Karpas-422 (cell line): ENCODE measurements around the gene UBE2Q2. TPM values are rescaled to one million over a fixed set of nuclear protein-coding genes. Genes with fewer than 3 reads are reported as not detected.

ENCODE experiments used
- DNase-seq: peaks from one replicate; pipeline ENCODE4 v3.0.0-alpha.2; 2015
- H2AFZ ChIP-seq: fragments of 200-600 bp; sonication (generic); 2 replicates; pipeline ENCODE4 v1.6.1; 2014; ENCODE audit warnings: antibody characterized with exemption, low read length, mixed read lengths
- H3K27ac ChIP-seq: fragments of 200-600 bp; sonication (generic); 2 replicates; pipeline ENCODE4 v1.5.1; 2014; ENCODE audit warnings: mild to moderate bottlenecking, low read length, moderate library complexity
- H3K27me3 ChIP-seq: fragments of 200-600 bp; sonication (generic); 2 replicates; pipeline ENCODE4 v1.6.1; 2014; ENCODE audit warnings: low read length, mixed read lengths
- H3K36me3 ChIP-seq: fragments of 200-600 bp; sonication (generic); 2 replicates; pipeline ENCODE4 v1.6.1; 2014; ENCODE audit warnings: low read length, mixed read lengths; ENCODE audit not compliant: insufficient read depth
- H3K4me1 ChIP-seq: fragments of 200-600 bp; sonication (generic); 2 replicates; pipeline ENCODE4 v1.6.1; 2014; ENCODE audit warnings: mild to moderate bottlenecking, low read length, mixed read lengths
- H3K4me2 ChIP-seq: fragments of 200-600 bp; sonication (generic); 2 replicates; pipeline ENCODE4 v1.6.1; 2014; ENCODE audit warnings: low read length, low read depth, mild to moderate bottlenecking; ENCODE audit not compliant: poor library complexity, severe bottlenecking
- H3K4me3 ChIP-seq: fragments of 200-600 bp; sonication (generic); 2 replicates; pipeline ENCODE4 v1.5.1; 2014; ENCODE audit warnings: mild to moderate bottlenecking, antibody characterized with exemption, low read length, mixed read lengths
- H3K79me2 ChIP-seq: fragments of 200-600 bp; sonication (generic); 2 replicates; pipeline ENCODE4 v1.6.1; 2014; ENCODE audit warnings: mild to moderate bottlenecking, low read length, mixed read lengths
- H3K9ac ChIP-seq: fragments of 200-600 bp; sonication (generic); 2 replicates; pipeline ENCODE4 v1.6.0; 2014; ENCODE audit warnings: low read length
- H3K9me2 ChIP-seq: fragments of 200-600 bp; sonication (generic), shearing (Covaris generic); replicated peaks from 2 replicates; pipeline ENCODE4 v1.6.0; 2014; ENCODE audit warnings: mild to moderate bottlenecking, low read length, moderate library complexity; ENCODE audit not compliant: insufficient read depth
- H3K9me3 ChIP-seq: fragments of 300-700, 200-600 bp; sonication (generic); 2 replicates; pipeline ENCODE4 v1.6.1; 2014; ENCODE audit warnings: low read length, mixed read lengths
- H4K20me1 ChIP-seq: fragments of 200-600 bp; sonication (generic); 2 replicates; pipeline ENCODE4 v1.6.1; 2014; ENCODE audit warnings: mild to moderate bottlenecking, antibody characterized with exemption, low read length, low read depth; ENCODE audit not compliant: insufficient read depth
- total RNA-seq: library from RNA; depleted of rRNA; stranded (reverse); fragments of >200 nt; shearing (Covaris generic); gene quantifications from 2 replicates; pipeline ENCODE4 v1.2.3, GENCODE V29; 2014; ENCODE audit warnings: low replicate concordance

Gene UBE2Q2
- total RNA-seq, 1 experiment from 2014 or later, result 36.3 TPM

GRCh38 chr15:75808563-75808962 is 34.7 kb upstream of the UBE2Q2 start:
- Histone ChIP-seq H3K36me3 (no peaks in the 10 kb centered on the region), H3K9me2 (no peaks in the 10 kb centered on the region), H3K9me3 (no peaks in the 10 kb centered on the region), H3K9ac (no peak overlapping the region), H3K4me1 (no peaks in the 10 kb centered on the region), H4K20me1 (no peaks in the 10 kb centered on the region), H3K4me3 (no peak overlapping the region), H3K4me2 (no peak overlapping the region), H3K27ac (no peak overlapping the region), H3K27me3 (no peaks in the 10 kb centered on the region), H2AFZ (no peak overlapping the region), H3K79me2 (no peaks in the 10 kb centered on the region)
- DNase-seq, result no peak

GRCh38 chr15:75809986-75810750 is 33.1 kb upstream of the UBE2Q2 start:
- no peaks in the 10 kb centered on the region for H3K4me1 ChIP-seq
- no peaks in the 10 kb centered on the region for H3K36me3 ChIP-seq
- no peaks in the 10 kb centered on the region for H3K9me2 ChIP-seq
- no peak overlapping the region for H3K27ac ChIP-seq
- H3K4me3 ChIP-seq, result no peak overlapping the region
- no peak overlapping the region for H3K4me2 ChIP-seq
- H3K9me3 ChIP-seq, result no peaks in the 10 kb centered on the region
- no peak overlapping the region for H2AFZ ChIP-seq
- no peaks in the 10 kb centered on the region for H3K27me3 ChIP-seq
- no peaks in the 10 kb centered on the region for H4K20me1 ChIP-seq
- H3K79me2 ChIP-seq, result no peaks in the 10 kb centered on the region
- no peak overlapping the region for H3K9ac ChIP-seq
- DNase-seq, result peak; percentile 68

- Histone ChIP-seq H3K9me3 (no peaks in the 10 kb centered on the region), H2AFZ (no peak overlapping the region), H3K27ac (no peak overlapping the region), H4K20me1 (no peaks in the 10 kb centered on the region), H3K36me3 (no peaks in the 10 kb centered on the region), H3K27me3 (no peaks in the 10 kb centered on the region), H3K4me1 (no peaks in the 10 kb centered on the region), H3K9me2 (no peaks in the 10 kb centered on the region), H3K9ac (no peak overlapping the region), H3K4me3 (no peak overlapping the region), H3K79me2 (no peaks in the 10 kb centered on the region), H3K4me2 (no peak overlapping the region)
- DNase-seq, result no peak
These were observed 32.3 kb upstream of the UBE2Q2 start for GRCh38 chr15:75810874-75811498.

GRCh38 chr15:75811626-75812025 is 31.6 kb upstream of the UBE2Q2 start:
- no peak overlapping the region for H3K4me3 ChIP-seq
- H3K79me2 ChIP-seq, result no peaks in the 10 kb centered on the region
- H3K27me3 ChIP-seq, result no peaks in the 10 kb centered on the region
- H2AFZ ChIP-seq, result no peak overlapping the region
- H3K9me3 ChIP-seq, result no peaks in the 10 kb centered on the region
- H3K4me2 ChIP-seq, result no peak overlapping the region
- H3K27ac ChIP-seq, result no peak overlapping the region
- no peaks in the 10 kb centered on the region for H3K36me3 ChIP-seq
- H3K9ac ChIP-seq, result no peak overlapping the region
- H4K20me1 ChIP-seq, result no peaks in the 10 kb centered on the region
- no peak for DNase-seq
- H3K4me1 ChIP-seq, result no peaks in the 10 kb centered on the region
- no peaks in the 10 kb centered on the region for H3K9me2 ChIP-seq

- H4K20me1 ChIP-seq, result no peaks in the 10 kb centered on the region
- H3K27ac ChIP-seq, result no peak overlapping the region
- H3K36me3 ChIP-seq, result no peaks in the 10 kb centered on the region
- H3K79me2 ChIP-seq, result no peaks in the 10 kb centered on the region
- no peaks in the 10 kb centered on the region for H3K9me3 ChIP-seq
- H3K4me2 ChIP-seq, result no peak overlapping the region
- H3K4me1 ChIP-seq, result peaks cover 3% of the 10 kb centered on the region; the same call in 1 of the 2 replicates
- DNase-seq, result no peak
- no peak overlapping the region for H2AFZ ChIP-seq
- no peaks in the 10 kb centered on the region for H3K9me2 ChIP-seq
- H3K4me3 ChIP-seq, result no peak overlapping the region
- no peak overlapping the region for H3K9ac ChIP-seq
- H3K27me3 ChIP-seq, result no peaks in the 10 kb centered on the region
These were observed 28.5 kb upstream of the UBE2Q2 start for GRCh38 chr15:75814794-75815193.

GRCh38 chr15:75815811-75816719 is 27.2 kb upstream of the UBE2Q2 start:
- no peak for DNase-seq
- Histone ChIP-seq H3K36me3 (no peaks in the 10 kb centered on the region), H3K4me1 (peaks cover 3% of the 10 kb centered on the region; the same call in 1 of the 2 replicates), H3K4me3 (no peak overlapping the region), H3K27ac (no peak overlapping the region), H3K9ac (no peak overlapping the region), H3K4me2 (no peak overlapping the region), H3K9me2 (no peaks in the 10 kb centered on the region), H3K9me3 (no peaks in the 10 kb centered on the region), H3K27me3 (no peaks in the 10 kb centered on the region), H4K20me1 (no peaks in the 10 kb centered on the region), H2AFZ (no peak overlapping the region), H3K79me2 (no peaks in the 10 kb centered on the region)

GRCh38 chr15:75817138-75817935 is 25.9 kb upstream of the UBE2Q2 start:
- Histone ChIP-seq H3K4me3 (no peak overlapping the region), H3K36me3 (no peaks in the 10 kb centered on the region), H3K4me2 (peak overlapping the region; percentile 48), H4K20me1 (no peaks in the 10 kb centered on the region), H3K9me2 (no peaks in the 10 kb centered on the region), H3K79me2 (no peaks in the 10 kb centered on the region), H3K9ac (no peak overlapping the region), H3K4me1 (peaks cover 3% of the 10 kb centered on the region; the same call in 1 of the 2 replicates), H2AFZ (peak overlapping the region; percentile 80; the same call in 1 of the 2 replicates), H3K9me3 (no peaks in the 10 kb centered on the region), H3K27ac (no peak overlapping the region), H3K27me3 (no peaks in the 10 kb centered on the region)
- DNase-seq, result no peak
